AG04449 (cell line): ENCODE results near the gene NUP50.
"Not testable (repeated sequence)": the region's sequence is repeated elsewhere in the genome, so short reads cannot be mapped to it uniquely, and the experiment has no call there.

ENCODE experiments used
- CTCF ChIA-PET: fragments of 350-600 bp; formaldehyde crosslinking; extraction: SDS; loops from one replicate; lab custom pipeline; 2021; ENCODE audit warnings: antibody characterized with exemption; lab: Yijun Ruan, JAX
- POLR2A ChIA-PET: fragments of 400-600, 350-600 bp; formaldehyde crosslinking; extraction: SDS; loops from one replicate; lab custom pipeline; 2020; ENCODE audit warnings: antibody characterized with exemption, inconsistent platforms; lab: Yijun Ruan, JAX
- DNase-seq: peaks from one replicate; pipeline ENCODE4 v3.0.0-alpha.2; 2010; ENCODE audit warnings: low read depth, low spot score
- H3K4me3 ChIP-seq: 2 replicates; pipeline ENCODE4 v1.5.1; 2011; ENCODE audit warnings: low read depth, mild to moderate bottlenecking, control low read depth, low read length
- CTCF ChIP-seq: IDR thresholded peaks from one replicate; pipeline ENCODE4 v1.5.1; 2011; ENCODE audit warnings: mild to moderate bottlenecking, moderate library complexity, low read length, control low read depth, inconsistent platforms; ENCODE audit not compliant: insufficient read depth; ENCODE audit errors: missing control alignments

NUP50 gene

GRCh38 chr22:45185718-45186514 is 22.2 kb downstream of the NUP50 start:
- no peak for DNase-seq
- CTCF ChIA-PET: interaction anchor here (0.6 kb wide), 2 partner anchors 23 to 76 kb away, joined by 3 read pairs; no protein-coding TSS in a partner anchor
- no peak for TF ChIP-seq CTCF
- no peak overlapping the region for H3K4me3 ChIP-seq
- POLR2A ChIA-PET: no interaction called here

- no peak for TF ChIP-seq CTCF
- DNase-seq: no peak
- CTCF ChIA-PET: interaction anchor here (1.6 kb wide), 1 partner anchor 86 kb away, joined by 3 read pairs; no protein-coding TSS in a partner anchor
- H3K4me3 ChIP-seq: no peak overlapping the region
- POLR2A ChIA-PET: no interaction called here
Observed at GRCh38 chr22:45187891-45188290, 24.2 kb downstream of the NUP50 start.

GRCh38 chr22:45188779-45189178 is 25.1 kb downstream of the NUP50 start:
- TF ChIP-seq CTCF: no peak
- ChIA-PET CTCF (interaction anchor here (1.0 to 1.6 kb wide), 2 partner anchors 20 to 87 kb away, joined by 3 to 4 read pairs; no protein-coding TSS in a partner anchor), POLR2A (no interaction called here)
- no peak overlapping the region for H3K4me3 ChIP-seq
- DNase-seq: no peak

- ChIA-PET POLR2A (interaction anchor here (1.4 kb wide), 1 partner anchor 27 kb away, joined by 3 read pairs; the partner anchor contains the start of gene NUP50), CTCF (no interaction called here)
- DNase-seq: no peak
- H3K4me3 ChIP-seq: no peak overlapping the region
- TF ChIP-seq CTCF: no peak
Observed at GRCh38 chr22:45190202-45190872, 26.6 kb downstream of the NUP50 start.

GRCh38 chr22:45191746-45192145 is 28.0 kb downstream of the NUP50 start:
- DNase-seq, H3K4me3 ChIP-seq: not testable (repeated sequence)
- ChIA-PET POLR2A (interaction anchor here (1.1 to 1.4 kb wide), 2 partner anchors 18 to 28 kb away, joined by 3 read pairs; partner anchors contain the start of gene NUP50), CTCF (interaction anchor here (1.3 to 2.2 kb wide), 2 partner anchors 11 to 17 kb away, joined by 3 to 10 read pairs; no protein-coding TSS in a partner anchor)

GRCh38 chr22:45192701-45193187 is 29.0 kb downstream of the NUP50 start:
- ChIA-PET CTCF (interaction anchor here (1.3 to 2.2 kb wide), 2 partner anchors 16 to 19 kb away, joined by 3 to 10 read pairs; no protein-coding TSS in a partner anchor), POLR2A (no interaction called here)
- H3K4me3 ChIP-seq: no peak overlapping the region
- TF ChIP-seq CTCF: no peak
- DNase-seq: no peak
